GM18507 (cell line): Measurements from ENCODE around the gene HRH3.
A peak's percentile ranks its signal among the peaks of the same experiment; 100 is the strongest.

Experiments used
- DNase-seq: peaks from one replicate; pipeline ENCODE4 v3.0.0; 2011; ENCODE audit warnings: low read depth; ENCODE audit not compliant: insufficient read length; ENCODE audit errors: extremely low spot score
- FAIRE-seq: peaks from 2 replicates; lab custom pipeline; 2011; peaks lifted over from hg19 to GRCh38; lab: Jason Lieb, UNC

The HRH3 gene

DNA sequence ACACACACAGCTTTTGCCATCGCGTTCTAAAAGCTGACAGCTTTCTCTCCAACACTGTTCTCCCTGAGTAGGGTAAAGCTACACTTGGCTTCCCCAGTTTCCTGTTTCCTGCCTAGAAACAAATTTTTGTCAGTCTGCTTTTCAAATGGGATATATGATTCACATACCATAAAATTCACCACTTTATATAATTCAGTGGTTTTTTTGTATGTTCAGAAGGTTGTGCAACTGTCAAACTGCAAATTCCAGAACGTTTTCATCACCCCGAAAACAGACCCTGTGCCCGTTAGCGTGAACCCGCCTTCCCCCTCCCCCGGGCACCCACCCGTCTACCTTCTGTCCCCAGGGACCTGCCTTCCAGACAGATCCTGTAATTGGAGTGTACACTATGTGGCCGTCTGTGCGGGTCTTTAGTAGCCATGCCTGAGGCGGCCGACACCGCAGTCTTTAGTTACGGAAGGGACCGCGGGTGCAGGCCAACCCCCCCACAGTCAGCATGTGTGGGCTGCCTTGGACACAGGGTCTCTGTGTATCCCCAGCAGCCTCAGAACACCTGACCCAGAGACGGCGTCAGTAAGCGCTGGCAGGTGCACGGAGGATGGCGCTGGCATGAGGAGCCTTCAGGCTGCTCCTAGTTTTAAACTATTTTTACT is 16.6 kb downstream of the HRH3 start:
- DNase-seq (no peak), FAIRE-seq (no peak)

DNA sequence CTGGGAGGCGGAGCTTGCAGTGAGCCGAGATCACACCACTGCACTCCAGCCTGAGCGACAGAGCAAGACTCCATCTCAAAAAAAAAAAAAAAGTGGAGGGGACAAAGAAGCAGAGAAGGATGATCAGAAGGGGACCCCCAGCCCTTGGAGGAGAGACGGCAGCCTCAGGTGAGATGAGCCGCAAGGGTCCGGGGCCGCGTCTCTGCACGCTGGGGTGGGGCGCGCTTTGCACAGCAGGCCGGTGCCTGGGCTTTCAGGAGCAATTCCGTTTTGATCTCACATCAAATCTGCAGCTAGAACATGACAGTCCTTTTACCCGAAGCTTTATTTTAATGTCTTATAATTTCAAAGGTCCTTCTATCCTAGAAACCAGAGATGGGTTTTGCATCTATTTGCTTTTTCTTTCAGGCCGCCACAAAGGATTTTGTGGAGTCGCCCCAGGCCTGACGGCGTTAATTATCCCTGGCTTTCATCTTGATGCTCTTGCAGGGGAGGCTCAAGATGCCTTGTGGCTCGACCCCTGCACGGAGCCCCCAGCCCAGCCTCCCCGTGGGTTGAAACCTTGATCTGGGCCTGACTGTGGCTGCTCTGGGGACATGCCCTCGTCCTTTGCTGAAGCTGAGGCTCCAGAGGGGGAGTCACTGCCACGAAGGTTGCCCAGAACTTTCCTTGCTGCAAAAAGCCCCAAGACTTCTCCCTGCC is 17.3 kb downstream of the HRH3 start:
- DNase-seq (no peak), FAIRE-seq (no peak)

DNA sequence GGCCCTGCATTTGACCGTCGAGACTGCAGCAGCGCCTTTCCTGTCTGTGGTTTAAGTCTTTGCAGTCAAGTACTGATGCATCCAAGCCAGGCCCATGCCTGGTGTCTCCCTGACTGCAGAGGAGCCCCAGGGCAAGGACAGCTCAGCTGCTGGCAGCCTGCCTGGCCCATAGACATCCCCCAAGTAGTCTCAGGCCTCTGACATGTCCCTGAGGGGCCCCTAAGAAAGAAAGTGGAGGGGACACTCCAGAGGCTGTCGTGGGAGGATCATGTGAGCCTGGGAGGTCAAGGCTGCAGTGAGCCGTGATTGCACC is 18.0 kb downstream of the HRH3 start:
- DNase-seq (no peak), FAIRE-seq (no peak)

DNA sequence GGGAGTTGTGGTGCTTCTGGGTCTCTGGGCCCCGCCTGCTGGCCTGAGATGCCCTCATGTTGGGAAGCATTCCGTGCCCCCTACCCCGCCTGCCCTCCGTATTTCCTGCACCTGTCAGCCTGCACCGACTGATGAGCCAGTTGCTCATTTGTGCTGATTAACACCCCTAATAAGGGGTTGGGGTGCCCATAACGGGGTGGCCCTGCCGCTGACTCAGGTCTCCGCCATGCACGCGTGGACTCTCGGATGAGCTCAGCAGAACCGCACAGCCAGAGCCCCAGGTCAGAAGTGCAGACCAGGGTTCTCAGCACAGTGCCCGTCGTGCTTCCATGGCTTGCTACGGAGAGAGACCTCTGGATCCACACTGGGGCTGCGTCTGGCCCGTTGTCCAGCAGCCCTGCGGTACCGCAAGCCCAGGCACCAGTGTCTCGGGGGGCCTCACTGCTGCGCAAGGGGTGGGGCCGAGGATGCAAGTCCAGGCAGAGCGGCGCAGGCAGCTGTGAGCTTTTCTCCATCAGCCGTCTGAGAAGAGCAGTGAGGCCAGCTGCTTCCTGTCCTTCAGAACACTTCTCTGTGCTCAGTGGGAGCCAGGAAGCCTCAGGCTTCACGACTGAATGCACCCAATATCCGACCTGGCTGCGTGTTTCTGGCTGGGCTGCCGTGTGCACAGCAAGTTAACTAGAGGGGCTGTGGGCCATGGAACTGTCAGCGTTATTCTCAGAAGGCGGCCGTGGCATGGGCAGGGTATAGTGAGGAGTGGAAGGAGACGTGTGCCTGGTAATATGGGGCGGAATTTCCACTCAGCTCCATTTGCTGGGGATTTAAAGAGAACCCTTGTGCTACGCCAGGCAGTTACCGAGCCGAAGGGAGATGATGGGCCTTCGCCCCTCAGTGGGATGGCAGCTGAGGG is 18.6 kb downstream of the HRH3 start:
- peak; percentile 69 for FAIRE-seq
- peak; percentile 36 for DNase-seq

DNA sequence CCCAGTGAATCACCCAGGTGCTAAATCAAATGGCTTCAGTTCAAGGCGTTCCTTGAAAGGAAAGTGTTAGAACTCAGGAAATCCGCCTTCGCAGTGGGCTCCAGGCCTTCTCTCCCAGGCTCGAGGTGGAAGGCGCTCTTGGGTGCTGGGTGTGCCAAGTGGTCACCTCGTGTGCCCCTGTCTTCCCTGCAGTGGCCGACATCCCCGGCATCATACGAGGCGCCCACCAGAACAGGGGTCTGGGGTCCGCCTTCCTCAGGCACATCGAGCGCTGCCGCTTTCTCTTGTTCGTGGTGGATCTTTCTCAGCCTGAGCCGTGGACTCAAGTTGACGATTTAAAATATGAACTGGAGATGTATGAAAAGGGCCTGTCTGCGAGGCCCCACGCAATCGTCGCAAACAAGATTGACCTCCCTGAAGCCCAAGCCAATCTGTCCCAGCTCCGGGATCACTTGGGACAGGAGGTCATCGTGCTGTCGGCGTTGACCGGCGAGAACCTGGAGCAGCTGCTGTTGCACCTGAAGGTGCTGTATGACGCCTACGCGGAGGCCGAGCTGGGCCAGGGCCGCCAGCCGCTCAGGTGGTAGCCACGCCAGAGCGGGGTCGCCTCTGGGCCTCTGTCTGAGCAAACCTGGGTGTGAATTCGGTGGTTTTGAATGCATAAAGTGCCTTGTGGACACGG is 19.4 kb downstream of the HRH3 start:
- DNase-seq (no peak), FAIRE-seq (no peak)

DNA sequence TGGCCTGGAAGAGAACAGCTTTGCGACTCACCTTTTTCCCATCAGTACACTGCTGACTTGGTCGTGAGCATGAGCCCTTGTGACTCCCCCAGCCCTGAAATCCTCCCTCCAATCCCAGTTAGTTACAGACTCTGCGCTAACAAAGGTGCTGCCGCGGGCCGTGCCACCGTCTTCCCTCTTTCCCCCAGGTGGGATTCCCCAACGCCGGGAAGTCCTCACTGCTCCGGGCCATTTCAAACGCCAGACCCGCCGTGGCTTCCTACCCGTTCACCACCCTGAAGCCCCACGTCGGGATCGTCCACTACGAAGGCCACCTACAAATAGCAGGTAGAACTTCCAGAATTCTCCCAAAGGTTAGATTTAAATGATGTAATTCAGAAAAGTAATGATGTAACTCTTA is 21.1 kb downstream of the HRH3 start:
- FAIRE-seq (no peak), DNase-seq (no peak)

DNA sequence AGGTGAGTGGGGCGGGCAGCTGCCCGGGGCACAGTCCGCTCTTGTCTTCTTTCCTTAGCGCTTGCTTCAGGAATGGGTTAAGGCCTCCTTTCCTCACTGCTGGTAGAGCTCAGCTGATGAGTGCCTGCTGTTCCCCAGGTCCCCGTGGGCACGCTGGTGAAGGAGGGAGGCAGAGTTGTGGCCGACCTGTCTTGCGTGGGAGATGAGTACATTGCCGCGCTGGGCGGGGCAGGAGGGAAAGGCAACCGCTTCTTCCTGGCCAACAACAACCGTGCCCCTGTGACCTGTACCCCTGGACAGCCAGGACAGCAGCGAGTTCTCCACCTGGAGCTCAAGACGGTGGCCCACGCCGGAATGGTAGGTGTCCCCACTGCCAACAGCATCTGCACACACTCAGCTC is 21.6 kb downstream of the HRH3 start:
- no peak for FAIRE-seq
- DNase-seq = no peak

DNA sequence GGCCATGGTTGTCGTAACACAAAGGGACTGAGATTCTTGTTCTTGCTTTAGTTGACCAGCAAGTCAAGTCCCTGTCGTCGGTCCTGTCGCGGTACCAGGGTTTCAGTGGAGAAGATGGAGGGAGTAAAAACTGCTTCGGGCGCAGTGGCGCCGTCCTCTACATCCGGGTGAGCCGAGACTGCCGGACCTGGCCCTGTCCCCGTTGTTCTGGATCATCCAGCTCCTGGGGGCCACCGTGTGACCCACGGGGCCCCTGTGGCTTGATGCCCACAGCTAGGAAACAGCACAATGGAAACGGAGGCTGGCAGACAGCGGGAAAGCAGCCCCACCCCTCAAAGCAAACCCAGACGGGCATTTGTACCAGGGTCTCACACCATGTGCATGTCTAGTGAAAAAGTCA is 22.3 kb downstream of the HRH3 start:
- FAIRE-seq (no peak), DNase-seq (no peak)

DNA sequence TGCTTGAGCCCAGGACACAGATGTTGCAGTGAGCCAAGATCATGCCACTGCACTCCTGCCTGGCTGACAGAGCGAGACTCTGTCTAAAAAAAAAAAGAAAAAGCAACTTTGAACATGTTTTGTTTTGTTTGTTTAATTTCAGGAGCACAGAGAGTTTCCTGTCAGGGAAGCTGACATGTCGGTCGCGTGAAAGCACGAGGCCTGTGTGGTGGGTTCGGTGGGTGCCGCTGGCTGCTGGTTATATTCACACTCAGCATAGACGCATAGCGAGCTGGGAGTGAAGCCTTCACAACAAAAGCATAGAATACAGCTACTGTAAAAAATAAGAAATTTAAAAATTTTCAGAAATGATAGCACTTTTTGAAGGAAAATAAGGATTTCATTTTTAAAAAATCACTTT is 22.8 kb downstream of the HRH3 start:
- no peak for FAIRE-seq
- no peak for DNase-seq

DNA sequence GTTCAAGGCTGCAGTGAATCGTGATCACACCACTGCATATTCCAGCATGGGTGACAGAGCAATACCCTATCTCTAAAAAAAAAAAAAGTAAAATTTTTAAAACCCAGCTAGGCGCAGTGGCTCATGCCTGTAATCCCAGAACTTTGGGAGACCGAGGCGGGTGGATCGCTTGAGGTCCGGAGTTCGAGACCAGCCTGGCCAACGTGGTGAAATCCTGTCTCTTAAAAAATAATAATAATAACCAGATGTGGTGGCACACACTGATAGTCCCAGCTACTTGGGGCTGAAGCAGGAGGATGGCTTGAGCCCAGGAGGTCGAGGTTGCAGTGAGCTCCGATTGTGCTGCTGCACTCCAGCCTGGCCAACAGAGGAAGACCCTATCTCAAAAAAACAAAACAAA is 23.8 kb downstream of the HRH3 start:
- DNase-seq (no peak), FAIRE-seq (no peak)

DNA sequence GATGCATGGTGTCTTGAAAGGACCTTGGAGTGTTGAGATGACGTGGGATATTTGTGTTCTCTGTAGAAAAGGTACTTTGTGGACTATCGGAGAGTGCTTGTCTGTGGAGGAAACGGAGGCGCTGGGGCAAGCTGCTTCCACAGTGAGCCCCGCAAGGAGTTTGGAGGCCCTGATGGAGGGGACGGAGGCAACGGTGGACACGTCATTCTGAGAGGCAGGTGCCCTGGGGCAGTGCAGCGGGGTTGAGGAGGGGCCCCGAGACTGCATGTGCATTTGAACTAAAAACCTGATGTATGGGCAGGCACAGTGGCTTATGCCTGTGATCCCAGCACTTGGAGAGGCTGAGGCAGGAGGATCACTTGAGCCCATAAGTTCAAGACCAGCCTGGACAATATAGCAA is 24.3 kb downstream of the HRH3 start:
- DNase-seq (no peak), FAIRE-seq (no peak)

DNA sequence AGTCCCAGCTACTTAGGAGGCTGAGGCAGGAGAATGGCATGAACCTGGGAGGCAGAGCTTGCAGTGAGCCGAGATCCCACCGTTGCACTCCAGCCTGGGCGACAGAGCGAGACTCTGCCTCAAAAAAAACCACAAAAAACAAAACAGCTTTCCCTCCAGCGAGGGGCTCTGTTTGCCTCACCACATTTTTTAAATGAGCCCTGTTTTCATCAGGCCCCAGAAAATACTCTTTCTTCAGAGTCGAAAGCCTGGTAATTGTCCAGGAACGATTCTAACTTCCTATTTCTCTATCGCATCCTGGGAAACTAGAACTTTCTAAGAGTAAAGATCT is 25.0 kb downstream of the HRH3 start:
- DNase-seq (no peak), FAIRE-seq (no peak)

DNA sequence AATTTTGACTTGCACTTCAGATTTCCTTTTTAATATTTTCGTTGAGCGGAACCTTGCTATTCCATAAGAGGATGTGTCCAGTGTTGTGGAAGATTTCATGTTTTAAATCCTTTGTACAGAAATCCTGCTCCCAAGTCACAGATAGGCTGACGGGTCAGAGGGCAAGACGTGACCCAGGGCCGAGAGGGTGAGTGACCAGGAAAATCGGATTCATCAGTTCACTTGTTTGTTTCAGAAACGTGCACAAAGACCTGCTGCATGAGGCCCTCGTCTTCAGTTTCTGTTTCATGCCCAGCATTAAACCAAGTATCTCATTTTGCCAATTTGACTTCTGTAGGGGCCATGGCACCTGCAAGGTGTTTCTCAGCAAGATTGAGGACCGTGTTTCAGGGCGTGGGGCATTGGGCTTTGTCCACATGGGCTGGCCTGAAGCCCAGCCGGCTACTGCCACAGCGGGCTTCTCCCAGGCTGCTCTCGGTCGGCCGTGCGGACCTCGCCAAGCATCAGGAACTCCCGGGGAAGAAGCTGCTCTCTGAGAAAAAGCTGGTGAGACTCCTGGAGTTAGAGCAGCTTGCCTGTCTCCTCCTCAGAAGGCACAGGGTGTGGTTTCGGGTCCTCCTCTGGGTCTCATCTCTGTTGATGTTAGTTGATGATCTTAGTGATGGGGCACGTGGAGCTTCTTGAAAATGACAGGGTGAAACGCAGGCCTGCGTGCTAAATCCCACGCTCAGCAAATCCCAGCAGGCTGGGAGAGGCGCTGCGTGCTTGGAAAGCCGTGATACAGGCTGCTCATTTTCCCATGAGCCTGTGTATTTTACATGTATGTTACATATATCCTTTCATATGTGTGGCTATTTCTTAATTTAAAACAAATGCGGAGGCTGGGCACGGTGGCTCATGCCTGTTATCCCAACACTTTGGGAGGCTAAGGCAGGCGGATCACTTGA is 26.7 kb downstream of the HRH3 start:
- DNase-seq (no peak), FAIRE-seq (no peak)

DNA sequence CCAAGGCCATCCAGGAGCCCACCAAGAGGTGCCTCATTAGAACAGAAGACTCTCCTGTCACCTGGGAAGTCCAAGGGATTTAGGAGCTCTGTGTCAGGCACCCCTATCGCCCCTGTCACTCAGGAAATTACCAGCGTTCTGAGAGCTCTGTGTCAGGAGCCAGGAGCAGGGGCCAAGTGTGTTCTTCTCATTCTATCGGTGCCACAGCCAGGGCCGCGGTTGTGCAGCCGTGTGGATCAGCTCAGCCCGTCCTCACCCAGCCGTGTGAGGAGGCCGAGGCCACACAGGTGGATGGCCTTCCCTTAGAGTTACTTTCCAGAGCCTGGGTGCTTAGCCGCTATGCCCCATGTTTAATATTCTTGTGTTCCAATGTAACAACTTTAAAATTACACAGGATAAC is 27.4 kb downstream of the HRH3 start:
- DNase-seq (no peak), FAIRE-seq (no peak)

DNA sequence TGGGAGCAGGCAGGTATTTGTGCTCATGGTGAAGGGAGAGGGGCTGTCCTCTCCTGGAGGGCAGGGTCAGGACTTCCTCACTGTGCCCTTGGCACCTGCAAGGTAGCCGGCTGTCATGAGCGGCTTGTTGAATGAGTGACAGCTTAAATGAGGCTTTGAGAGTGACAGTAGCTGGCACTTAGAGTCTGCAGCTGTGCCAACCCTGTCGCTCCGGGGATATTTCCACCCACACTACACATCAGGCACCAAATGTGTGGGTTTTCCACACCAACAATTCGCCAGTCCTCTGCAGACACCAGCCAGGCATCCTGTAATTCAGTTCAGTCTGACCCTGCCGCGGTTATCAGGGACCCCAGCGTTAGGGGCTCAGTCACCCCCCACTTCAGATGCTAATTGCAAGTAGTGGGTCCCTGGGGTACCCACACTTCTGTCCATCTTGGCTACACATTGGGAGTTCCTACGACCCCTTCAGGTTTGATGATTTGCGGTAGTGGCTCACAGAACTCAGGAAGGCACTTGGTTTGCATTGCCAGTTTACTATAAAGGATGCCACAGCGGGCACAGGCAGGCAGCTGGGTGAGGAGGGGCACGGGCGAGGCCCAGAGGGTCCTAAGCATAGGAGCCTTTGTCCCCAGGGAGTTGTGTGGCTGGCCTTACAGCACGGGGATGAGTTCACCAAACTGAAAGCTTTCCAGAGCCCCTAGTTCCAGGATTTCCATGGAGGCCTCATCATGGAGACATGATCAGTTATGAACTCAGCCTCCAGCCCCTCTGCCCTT is 28.1 kb downstream of the HRH3 start:
- FAIRE-seq (no peak), DNase-seq (no peak)

DNA sequence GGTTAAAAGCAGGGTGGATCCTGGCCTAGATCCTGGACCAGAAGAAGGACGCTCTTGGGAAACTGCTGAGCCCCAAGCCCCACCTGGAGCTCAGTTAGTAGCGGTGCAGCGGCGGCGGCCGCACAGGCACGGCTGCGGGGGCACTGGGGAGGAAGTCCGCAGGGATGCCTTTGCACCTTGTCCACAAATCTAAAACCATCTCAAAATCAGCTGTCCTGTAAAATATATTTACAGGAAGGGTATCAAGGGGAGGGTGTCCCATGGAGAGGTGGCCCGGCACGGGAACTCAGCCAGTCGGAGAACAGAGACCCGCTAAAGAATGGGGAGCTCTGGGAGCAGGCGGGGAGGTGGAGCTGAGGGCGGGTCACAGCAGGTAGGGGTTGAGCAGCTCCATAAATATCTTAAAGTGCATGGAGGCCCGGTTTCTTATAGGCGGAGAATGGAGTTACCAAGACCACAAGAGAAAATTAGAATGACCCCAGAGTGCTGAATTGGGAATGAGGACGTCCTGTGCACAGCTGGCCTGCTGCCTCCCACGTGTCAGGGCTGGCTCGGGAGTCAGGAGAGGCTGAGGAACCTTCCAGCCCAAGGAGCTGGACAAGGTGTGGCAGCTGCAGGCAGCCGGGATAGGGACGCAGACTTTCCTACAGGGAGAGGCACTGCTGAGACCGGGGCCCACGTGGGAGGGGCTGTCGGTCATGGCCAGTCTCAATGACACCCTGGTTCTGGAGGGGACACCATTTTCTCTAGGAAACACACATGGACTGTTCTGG is 29.3 kb downstream of the HRH3 start:
- DNase-seq = no peak
- FAIRE-seq = no peak

DNA sequence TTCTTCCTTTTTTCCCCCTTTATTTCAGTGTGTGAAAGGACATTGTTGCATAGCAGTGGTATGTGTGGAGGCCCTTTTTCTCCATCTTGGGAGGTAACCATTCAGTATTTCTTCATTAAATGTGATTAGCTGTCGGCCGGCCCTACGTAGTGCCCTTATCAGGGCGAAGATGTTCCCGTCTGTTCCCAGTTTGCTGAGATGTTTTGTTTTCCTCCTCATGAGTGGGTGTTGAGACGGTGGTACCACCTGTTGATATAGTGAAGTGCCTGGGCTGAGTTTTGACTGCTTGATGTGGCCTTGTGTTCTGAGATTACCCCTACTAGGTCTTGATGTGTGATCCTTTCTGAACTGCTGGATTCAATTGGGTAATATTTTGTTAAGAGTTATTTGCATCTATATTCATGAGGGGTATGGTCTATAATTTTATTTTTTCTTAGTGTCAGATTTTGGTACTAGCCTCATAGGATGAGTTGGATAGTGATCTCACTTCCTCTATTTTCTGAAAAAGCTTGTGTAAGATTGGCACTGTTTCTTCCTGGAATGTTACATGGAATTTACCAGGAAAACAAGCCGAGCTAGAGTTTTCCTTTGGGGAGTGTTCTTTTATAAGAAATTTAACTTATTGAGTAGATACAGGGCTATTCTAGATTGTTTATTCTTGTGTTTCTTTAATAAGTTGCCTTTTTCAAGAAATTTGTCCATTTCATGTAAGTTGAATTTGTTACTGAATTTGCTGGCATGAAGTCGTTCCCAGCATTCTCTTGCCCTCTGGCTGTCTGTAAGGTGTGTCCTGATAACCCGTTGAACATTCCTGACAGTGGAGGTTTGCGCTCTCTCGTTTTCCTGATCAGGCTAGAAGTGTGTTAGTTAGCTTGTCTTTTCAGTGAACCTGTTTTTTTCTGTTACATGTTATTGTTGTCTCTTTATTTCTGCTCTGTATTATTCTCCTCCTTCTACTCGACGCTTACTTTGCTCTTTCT is 32.9 kb downstream of the HRH3 start:
- DNase-seq (no peak), FAIRE-seq (no peak)
